Stimulated activated CD4-positive, alpha-beta T cell treated with anti-CD3 and anti-CD28 coated beads, Interleukin-2, amount 100 ng/mL, for 24 hours (primary cell): ENCODE results near the gene DIABLO.
"Not testable (repeated sequence)": the region's sequence is repeated elsewhere in the genome, so short reads cannot be mapped to it uniquely, and the experiment has no call there.

Experiments
- DNase-seq, 2 donors: peaks; one replicate each; pipeline ENCODE4 v3.0.0-alpha.2; 2020

Gene DIABLO

GRCh38 chr12:122225683-122226365 lies at the start of gene DIABLO:
TSS of gene DIABLO (minus strand) at chr12:122226052. CDS start at chr12:122226014, 38 bp downstream.
- DNase-seq, result peak; percentile 100

- no peak for DNase-seq
Observed at GRCh38 chr12:122275459-122275858, 49.6 kb upstream of the DIABLO start.

GRCh38 chr12:122266230-122266901 lies 40.5 kb upstream of the DIABLO start, which contains the start of gene VPS33A:
TSS of gene VPS33A (minus strand) at chr12:122266494. CDS start at chr12:122266408, 86 bp downstream.
- DNase-seq, result peak; percentile 95 to 97

GRCh38 chr12:122265886-122266229 lies 40.0 kb upstream of the DIABLO start:
- peak; percentile 41 to 60 for DNase-seq

- no peak for DNase-seq
Observed at GRCh38 chr12:122265476-122265875, 39.6 kb upstream of the DIABLO start.

GRCh38 chr12:122260735-122261134 lies 34.9 kb upstream of the DIABLO start:
- DNase-seq, result not testable (repeated sequence)

- DNase-seq, result not testable (repeated sequence)
Observed at GRCh38 chr12:122258939-122259338, 33.1 kb upstream of the DIABLO start.

- DNase-seq, result not testable (repeated sequence)
Observed at GRCh38 chr12:122258462-122258861, 32.6 kb upstream of the DIABLO start.

GRCh38 chr12:122250536-122250935 lies 24.7 kb upstream of the DIABLO start:
- DNase-seq, result no peak

GRCh38 chr12:122250047-122250446 lies 24.2 kb upstream of the DIABLO start:
- no peak for DNase-seq

- DNase-seq, result no peak
Observed at GRCh38 chr12:122245553-122245952, 19.7 kb upstream of the DIABLO start.

GRCh38 chr12:122244565-122245371 lies 18.9 kb upstream of the DIABLO start:
- DNase-seq, result peak in 1 of 2 donors; percentile 21

- DNase-seq, result no peak
Observed at GRCh38 chr12:122243965-122244364, 18.1 kb upstream of the DIABLO start.

- DNase-seq, result no peak
Observed at GRCh38 chr12:122238861-122239260, 13.0 kb upstream of the DIABLO start.

- DNase-seq, result no peak
Observed at GRCh38 chr12:122235741-122236140, 9.9 kb upstream of the DIABLO start.

- no peak for DNase-seq
Observed at GRCh38 chr12:122232691-122233090, 6.8 kb upstream of the DIABLO start.

- no peak for DNase-seq
Observed at GRCh38 chr12:122230798-122231197, 4.9 kb upstream of the DIABLO start.

- DNase-seq, result no peak
Observed at GRCh38 chr12:122228092-122228491, 2.2 kb upstream of the DIABLO start.

GRCh38 chr12:122227341-122227740 lies 1.5 kb upstream of the DIABLO start:
- peak; percentile 22 to 23 for DNase-seq

GRCh38 chr12:122226366-122227125 lies 694 bp upstream of the DIABLO start:
- DNase-seq, result no peak

GRCh38 chr12:122216445-122216844 lies 9.4 kb downstream of the DIABLO start:
- no peak for DNase-seq

GRCh38 chr12:122215771-122216170 lies 10.1 kb downstream of the DIABLO start:
- no peak for DNase-seq
